GM21717 (cell line): ENCODE results near the gene B3GALT6.
"Not testable (repeated sequence)": the region's sequence is repeated elsewhere in the genome, so short reads cannot be mapped to it uniquely, and the experiment has no call there.

ENCODE experiments used
- ATAC-seq: cut with Tn5 transposase; IDR thresholded peaks from one replicate; pipeline ENCODE4 v1.9.1; 2021; ENCODE audit warnings: mild to moderate bottlenecking, moderate library complexity; ENCODE audit not compliant: unreplicated experiment

The B3GALT6 gene

GRCh38 chr1:1232208-1232795 lies at the start of gene B3GALT6:
TSS of gene B3GALT6 (plus strand) at chr1:1232237. CDS start at chr1:1232279, 42 bp downstream.
- ATAC-seq: peak; percentile 5

DNA sequence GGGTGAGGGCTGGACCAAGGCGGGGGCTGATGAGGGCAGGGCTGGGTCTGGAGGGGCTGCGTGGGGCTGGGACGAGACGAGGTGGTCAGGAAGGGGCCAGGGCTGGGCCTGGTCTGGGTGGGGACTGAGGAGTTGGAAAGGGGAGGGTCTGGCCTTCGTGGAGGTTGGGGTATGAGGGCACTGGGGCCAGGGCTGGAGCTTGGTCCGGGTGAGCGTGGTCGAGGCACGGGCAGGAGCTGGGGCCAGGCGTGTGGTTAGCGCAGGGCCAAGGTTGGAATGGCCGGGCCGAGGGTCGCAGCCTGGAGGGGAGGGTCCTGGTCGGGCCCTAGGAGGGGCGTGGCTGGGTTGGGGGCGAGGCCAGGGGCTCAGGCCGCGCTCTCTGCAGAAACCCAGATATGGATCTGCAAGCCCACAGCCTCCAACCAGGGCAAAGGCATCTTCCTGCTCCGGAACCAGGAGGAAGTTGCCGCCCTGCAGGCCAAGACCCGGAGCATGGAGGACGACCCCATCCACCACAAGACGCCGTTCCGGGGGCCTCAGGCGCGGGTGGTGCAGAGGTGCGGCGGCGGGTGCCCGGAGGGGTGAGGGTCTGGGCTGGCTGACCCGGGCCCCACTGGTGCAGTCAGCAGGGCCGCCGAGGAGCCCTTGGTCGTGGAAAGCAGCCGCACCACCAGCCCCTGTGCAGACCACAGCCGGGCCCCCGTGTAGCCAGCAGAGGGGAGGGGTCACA lies 49.4 kb upstream of the B3GALT6 start:
- no peak for ATAC-seq

DNA sequence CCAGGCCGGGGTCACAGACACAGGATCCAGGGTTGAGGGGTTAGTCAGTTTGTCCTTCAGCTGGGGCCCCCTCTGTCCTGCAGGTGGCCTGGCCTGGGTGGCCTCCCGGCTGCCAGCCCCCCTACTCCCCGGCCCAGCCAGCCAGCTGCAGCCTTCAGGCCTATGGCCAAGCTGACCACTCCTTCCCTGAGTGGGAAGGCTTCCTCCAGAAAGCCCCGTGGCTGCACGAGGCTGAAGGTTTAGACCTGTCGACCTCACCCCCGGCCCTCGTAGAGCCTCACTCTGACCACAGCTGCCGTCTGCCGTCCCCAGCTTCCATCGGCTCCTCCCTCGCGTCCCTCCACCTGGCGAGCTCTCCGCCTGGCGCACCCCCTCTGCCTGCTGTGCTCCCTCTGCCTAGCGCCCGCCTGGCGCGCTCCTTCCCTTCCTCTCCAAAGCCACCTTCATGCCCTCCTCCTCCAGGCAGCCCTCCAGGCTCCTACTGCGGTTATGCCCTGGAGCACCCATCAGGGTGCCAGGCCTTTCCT lies 48.8 kb upstream of the B3GALT6 start:
- no peak for ATAC-seq

- ATAC-seq: no peak
Measured at GRCh38 chr1:1183833-1184775, 47.9 kb upstream of the B3GALT6 start.

- ATAC-seq: no peak
Measured at GRCh38 chr1:1185101-1185765, 46.8 kb upstream of the B3GALT6 start.

DNA sequence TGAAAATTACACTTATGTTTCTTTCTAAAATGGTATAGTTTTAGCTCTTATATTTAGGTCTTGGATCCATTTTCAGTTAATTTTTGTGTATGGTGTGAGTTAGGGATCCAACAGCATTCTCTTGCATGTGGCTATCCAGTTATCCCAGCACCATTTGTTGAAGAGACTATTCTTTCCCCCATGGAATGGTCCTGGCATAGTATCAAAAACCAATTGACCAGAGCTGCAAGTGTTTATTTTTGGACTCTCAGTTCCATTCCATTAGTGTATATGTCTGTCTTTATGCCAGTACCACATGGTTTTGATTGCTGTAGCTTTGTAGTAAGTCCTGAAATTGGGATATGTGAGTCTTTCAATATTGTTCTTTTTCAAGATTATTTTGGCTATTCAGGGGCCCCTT lies 44.1 kb upstream of the B3GALT6 start:
- no peak for ATAC-seq

DNA sequence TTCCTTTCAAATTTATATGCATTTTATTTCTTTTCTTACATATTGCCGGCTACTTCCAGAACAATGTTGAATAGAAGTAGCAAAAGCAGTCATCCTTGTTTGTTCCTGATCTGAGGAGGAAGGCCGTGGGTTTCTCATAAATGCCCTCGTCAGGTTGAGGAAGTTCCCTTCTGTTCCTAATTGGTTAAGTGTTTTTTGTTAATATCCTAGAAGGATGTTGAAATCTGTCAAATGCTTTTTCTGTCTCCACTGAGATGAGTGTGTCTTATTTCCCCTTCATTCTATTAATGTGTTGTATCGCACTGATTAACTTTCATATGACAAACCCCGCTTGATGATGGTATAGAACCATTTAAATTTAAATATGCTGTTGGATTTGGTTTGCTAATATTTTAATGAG lies 42.9 kb upstream of the B3GALT6 start:
- ATAC-seq: no peak

DNA sequence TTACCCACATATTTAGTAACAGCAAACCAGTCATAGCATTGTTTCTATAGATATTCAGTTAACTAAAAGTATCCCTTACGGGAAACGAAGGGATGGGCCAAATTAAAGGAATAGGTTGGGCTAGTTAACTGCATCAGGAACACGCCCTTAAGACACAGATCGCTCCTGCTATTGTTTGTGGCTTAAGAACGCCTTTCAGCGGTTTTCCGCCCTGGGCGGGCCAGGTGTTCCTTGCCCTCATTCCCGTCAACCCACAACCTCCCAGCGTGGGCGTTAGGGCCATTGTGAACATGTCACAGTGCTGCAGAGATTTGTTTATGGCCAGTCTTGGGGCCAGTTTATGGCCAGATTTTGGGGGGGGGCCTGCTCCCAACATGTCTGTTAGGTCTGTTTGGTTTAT lies 40.3 kb upstream of the B3GALT6 start:
- no peak for ATAC-seq

DNA sequence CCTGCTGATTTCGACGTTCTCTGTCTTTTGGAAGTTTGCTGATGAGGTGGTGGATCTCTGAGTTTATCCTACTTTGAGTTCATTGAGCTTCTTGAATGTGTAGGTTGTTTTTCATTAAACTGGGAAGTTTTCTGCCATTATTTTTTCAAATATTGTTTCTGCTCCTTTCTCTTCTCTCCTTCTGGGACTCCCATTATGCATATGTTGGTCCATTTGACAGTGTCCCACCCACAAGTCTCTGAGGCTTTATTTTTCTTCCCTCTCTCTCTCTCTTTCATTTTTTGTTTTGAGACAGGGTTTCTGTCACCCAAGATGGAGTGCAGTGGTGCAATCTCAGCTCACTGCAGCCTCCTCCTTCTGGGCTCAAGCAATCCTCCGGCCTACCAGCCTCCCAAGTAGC lies 37.3 kb upstream of the B3GALT6 start:
- no peak for ATAC-seq

DNA sequence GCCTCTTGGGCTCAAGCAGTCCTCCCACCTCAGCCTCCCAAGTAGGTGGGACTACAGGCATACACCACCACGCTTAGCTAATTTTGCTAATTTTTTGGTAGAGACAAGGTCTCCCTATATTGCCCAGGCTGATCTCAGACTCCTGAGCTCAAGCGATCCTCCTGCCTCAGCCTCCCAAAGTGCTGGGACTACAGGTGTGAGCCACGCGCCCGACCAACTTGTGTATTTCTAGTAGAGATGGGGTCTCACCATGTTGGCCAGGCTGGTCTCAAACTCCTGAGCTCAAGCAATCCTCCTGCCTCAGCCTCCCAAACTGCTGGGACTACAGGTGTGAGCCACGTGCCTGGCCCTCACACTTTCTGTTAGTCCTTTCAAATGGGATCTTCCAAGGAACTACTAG lies 36.3 kb upstream of the B3GALT6 start:
- ATAC-seq: not testable (repeated sequence)

DNA sequence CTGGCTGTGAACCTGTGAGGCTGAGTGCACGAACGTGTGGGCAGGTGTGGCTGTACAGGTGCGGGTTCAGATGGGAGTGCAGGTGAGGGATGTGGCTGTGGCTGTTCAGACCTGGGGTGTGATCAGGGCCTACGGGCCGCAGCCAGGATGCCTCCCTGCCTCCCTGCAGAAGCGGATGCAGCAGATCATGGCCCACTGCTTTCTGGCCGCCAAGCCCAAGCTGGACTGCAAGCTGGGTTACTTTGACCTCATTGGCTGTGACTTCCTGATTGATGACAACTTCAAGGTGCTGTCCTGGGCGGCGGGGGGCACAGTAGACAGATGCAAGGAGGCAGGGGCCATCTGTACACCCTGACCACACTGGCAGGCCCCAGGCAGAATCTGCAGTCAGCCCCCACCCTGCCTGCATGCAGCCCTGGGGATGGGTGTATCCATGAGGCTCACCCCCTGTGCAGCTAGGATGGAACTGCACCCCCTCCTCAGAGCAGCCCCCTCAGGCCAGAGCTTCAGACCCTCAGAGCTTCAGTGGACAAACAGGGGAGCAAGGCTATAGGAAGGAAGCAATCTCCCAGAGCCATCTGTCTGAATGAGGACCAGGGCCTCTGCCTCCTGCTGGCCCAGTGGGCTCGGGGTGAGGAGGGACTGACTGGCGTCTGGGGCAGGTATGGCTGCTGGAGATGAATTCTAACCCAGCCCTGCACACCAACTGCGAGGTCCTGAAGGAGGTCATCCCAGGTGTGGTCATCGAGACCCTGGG lies 35.4 kb upstream of the B3GALT6 start:
- ATAC-seq: no peak

DNA sequence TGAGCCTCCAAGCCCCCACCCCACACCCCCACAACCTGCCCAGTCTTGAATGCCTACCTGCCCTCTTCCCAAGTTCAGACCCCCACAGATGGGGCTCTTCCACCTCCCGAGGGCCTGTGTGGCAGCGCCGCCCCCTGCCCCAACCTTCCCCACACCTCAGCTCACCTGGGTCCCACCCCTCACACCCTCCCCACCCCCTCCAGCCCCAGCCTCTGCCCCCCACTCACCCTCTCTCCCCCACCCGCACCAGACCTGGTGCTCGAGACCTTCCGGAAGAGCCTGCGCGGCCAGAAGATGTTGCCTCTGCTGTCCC lies 34.9 kb upstream of the B3GALT6 start:
- ATAC-seq: no peak

GRCh38 chr1:1197551-1198422 lies 34.2 kb upstream of the B3GALT6 start:
- no peak for ATAC-seq

DNA sequence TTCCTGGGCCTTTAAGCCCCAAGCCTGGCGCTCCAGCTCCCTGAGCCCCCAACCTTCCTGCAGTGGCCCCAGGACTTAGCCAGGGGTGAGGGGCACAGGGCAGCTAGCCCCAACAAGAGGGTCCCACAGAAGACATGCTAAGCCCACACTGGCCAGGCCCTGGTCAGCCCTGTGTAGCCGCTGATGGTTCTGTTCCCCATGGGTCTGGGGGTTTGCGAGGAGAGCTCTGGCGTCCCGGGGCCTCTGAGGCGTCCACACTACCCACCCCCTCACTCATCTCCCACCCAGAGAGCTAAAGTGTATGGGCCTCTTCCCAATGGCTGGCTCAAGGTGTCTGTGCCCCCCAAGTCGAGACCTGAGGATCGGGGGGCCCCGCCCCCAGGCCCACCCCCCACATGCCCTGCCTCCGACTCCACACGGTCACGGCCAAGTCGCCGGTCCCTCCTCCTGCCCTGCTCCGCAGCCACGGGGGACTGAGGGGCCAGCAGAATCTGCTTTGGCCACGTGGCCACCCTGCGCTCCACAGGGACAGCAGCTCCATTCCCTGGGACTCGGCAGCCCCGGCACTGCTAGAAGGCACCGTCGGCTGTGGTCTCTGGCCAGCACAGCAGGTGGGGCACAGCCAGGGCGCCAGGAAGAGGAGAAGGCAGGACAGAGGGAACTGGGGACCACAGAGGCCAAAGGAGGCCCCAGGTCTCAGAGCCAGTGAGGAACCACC lies 33.5 kb upstream of the B3GALT6 start:
- no peak for ATAC-seq

GRCh38 chr1:1199141-1199960 lies 32.7 kb upstream of the B3GALT6 start:
- no peak for ATAC-seq

DNA sequence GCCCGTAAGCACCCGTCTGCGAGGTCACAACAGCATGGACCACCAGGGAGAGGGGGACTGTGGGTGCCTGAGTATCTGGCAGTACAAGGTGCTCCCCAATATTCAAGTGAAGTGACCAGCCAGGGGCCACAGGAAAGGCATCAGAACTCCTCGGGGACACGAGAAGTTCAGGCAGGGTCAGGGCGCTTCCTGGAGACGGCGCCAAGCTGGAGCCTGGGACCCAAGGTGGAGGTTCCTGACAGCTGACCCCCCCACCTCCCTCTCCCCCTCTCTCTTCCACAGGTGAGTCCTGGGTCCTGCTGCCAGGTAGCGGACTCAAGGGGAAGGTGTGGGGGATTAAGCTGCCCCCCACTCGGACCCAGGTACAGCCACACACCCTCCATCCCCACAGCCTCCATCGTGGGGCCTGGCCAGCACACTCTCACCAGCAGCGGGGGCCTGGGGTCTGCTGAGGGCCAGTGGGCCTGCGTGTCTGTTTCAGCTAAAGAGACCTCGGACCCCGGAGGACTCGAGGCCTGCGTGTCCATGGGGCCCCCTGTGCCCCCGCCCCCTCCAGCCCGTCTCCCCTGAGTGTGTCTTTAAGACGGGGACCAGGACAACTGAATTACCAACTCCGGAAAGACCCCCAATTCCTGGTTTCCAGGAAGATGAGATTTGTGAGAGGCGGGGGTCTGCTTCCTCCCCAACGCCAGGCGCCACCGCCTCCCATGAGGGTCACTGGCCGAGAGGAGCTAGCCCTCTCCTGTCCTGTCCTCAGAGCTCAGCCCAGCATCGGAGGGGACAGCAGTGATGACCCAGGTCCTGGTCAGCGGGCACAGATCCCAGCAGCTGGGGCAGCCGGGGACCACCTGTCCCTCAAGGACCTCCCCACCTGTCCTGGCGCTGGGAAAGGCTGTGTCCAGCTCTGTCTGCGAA lies 31.8 kb upstream of the B3GALT6 start:
- no peak for ATAC-seq
